Lower lobe of right lung (tissue), 2 donors: ENCODE measurements around the gene SDF4. TPM values are rescaled to one million over a fixed set of nuclear protein-coding genes. Genes with fewer than 3 reads are reported as not detected.

ENCODE experiments used
- ATAC-seq, 2 donors: fragments of 200-7000 bp; cut with Tn5 transposase; one replicate each; pipeline ENCODE4 v1.9.1; 2020 to 2022; ENCODE audit warnings: mild to moderate bottlenecking in 2 of 2, moderate library complexity in 2 of 2
- DNase-seq: peaks from one replicate; pipeline ENCODE4 v3.0.0-alpha.2; 2020
- H3K27ac ChIP-seq: fragments of 200-600 bp; one replicate; pipeline ENCODE4 v1.8.0; 2022
- H3K27me3 ChIP-seq: fragments of 200-600 bp; one replicate; pipeline ENCODE4 v1.8.0; 2022; ENCODE audit warnings: low read depth
- H3K36me3 ChIP-seq: fragments of 200-600 bp; one replicate; pipeline ENCODE4 v1.8.0; 2022; ENCODE audit warnings: mild to moderate bottlenecking
- H3K4me1 ChIP-seq: fragments of 200-600 bp; one replicate; pipeline ENCODE4 v1.8.0; 2022
- H3K4me3 ChIP-seq: fragments of 200-600 bp; one replicate; pipeline ENCODE4 v1.8.0; 2022; ENCODE audit warnings: mild to moderate bottlenecking
- H3K9me3 ChIP-seq: fragments of 200-600 bp; one replicate; pipeline ENCODE4 v1.8.0; 2022
- intact Hi-C: fragments of 100-400 bp; cut with DNase I; formaldehyde crosslinking; loops from one replicate; pipeline ENCODE4 v1.11.0; 2022
- total RNA-seq: library from RNA; stranded (reverse); fragmentation: NEBNext Ultra II Directional; extraction: Animal tissue kit (Norgen Biotek cat#: 25700); gene quantifications from one replicate; pipeline ENCODE4 v1.2.1, GENCODE V29; 2021
- TF ChIP-seq, protein P1 (sequence below): fragments of 200-600 bp; IDR thresholded peaks from one replicate; pipeline ENCODE4 v1.8.0; 2022; ENCODE audit warnings: antibody characterized with exemption, mild to moderate bottlenecking
- donor health status: DM: no; HTN: yes; CAD: no; lungs with severe emphysema.

SDF4 gene
- total RNA-seq, 1 donor from 2014 or later = 127 TPM

DNA sequence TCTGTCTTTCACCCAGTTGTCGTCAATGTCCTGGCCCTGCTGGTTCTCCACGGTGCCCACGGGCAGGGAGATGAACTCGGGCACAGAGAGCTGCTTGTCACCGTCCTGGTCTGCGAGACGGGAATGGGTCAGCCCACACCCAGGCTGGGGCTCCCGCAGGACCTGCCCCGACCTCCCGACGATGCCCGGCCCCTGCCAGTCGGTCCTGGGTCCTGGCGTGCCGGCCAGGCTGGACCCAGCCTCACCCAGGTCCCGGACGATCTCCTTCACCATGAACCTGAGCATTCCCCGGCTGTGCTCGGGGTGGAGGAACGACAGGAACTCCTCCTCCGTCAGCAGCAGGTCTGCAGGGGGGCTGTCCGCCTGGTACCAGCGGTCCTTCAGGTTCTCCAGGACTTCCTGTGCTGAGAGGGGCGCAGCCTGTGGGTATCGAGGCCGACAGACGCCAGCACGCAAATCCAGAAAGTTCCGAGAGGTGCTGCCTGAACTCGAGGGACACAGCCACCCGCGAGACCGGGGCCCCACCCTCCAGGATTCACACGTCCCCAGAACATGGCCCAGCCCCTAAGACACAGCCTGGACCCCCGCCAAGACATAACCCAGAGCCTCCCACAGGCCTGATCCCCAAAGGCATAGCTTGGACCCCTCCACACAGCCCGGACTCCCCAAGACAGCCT lies 13.1 kb downstream of the SDF4 start:
- no peaks in the 10 kb centered on the region for H3K27me3 ChIP-seq
- intact Hi-C loops = no loop called here
- peaks cover 15% of the 10 kb centered on the region for H3K4me1 ChIP-seq
- TF ChIP-seq, protein P1, sequence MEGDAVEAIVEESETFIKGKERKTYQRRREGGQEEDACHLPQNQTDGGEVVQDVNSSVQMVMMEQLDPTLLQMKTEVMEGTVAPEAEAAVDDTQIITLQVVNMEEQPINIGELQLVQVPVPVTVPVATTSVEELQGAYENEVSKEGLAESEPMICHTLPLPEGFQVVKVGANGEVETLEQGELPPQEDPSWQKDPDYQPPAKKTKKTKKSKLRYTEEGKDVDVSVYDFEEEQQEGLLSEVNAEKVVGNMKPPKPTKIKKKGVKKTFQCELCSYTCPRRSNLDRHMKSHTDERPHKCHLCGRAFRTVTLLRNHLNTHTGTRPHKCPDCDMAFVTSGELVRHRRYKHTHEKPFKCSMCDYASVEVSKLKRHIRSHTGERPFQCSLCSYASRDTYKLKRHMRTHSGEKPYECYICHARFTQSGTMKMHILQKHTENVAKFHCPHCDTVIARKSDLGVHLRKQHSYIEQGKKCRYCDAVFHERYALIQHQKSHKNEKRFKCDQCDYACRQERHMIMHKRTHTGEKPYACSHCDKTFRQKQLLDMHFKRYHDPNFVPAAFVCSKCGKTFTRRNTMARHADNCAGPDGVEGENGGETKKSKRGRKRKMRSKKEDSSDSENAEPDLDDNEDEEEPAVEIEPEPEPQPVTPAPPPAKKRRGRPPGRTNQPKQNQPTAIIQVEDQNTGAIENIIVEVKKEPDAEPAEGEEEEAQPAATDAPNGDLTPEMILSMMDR = no peak
- no peak overlapping the region for H3K4me3 ChIP-seq
- H3K36me3 ChIP-seq = peaks cover 76% of the 10 kb centered on the region
- H3K9me3 ChIP-seq = no peaks in the 10 kb centered on the region
- ATAC-seq = no peak
- H3K27ac ChIP-seq = no peak overlapping the region
- no peak for DNase-seq

DNA sequence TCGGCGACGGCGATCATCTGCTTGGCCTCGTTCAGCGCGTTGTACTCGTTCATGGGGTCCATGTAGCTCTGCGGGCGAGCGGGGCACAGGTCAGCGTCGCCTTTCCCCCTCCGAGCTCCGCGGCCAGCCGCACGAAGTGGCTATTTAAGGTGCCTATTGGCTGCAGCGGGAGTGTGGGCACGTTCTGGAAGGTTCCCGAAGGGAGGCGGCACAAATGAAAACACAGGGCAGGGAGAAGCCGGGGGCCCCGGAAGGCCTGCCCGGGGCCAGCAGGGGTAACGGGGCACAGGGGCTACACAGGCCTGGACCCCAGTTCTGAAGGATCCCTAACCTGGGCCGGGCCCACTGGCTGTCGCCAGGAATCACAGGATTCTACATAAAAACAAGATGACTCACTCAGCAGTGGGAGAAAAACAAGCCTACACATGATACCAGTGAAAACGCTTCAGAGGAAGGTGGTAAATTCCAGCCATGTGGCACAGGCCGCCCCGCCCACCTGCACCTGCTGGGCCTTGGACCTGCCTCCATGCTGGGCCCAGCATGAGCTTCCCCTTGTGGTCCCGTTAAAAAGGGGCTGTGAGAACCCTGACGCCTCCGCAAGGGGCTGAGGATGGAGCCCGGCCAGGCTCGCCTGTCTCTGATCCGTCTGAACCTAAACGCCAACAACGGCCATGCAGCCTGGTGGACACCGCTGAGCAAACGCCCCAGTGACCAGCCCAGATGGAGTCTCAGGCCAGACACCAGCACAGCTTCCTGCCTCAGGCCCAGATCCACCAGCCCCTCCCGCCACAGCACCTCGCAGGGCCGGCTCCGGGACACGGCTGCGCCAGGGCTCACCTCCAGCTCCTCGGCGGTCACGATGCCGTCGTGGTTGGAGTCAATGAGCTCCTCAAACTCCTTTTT lies 13.9 kb downstream of the SDF4 start:
- peaks cover 68% of the 10 kb centered on the region for H3K36me3 ChIP-seq
- H3K27ac ChIP-seq = no peak overlapping the region
- TF ChIP-seq, protein P1 = no peak
- no peak for ATAC-seq
- no peaks in the 10 kb centered on the region for H3K27me3 ChIP-seq
- H3K4me1 ChIP-seq = peaks cover 22% of the 10 kb centered on the region
- no peaks in the 10 kb centered on the region for H3K9me3 ChIP-seq
- no peak for DNase-seq
- no peak overlapping the region for H3K4me3 ChIP-seq
- intact Hi-C loops = no loop called here

DNA sequence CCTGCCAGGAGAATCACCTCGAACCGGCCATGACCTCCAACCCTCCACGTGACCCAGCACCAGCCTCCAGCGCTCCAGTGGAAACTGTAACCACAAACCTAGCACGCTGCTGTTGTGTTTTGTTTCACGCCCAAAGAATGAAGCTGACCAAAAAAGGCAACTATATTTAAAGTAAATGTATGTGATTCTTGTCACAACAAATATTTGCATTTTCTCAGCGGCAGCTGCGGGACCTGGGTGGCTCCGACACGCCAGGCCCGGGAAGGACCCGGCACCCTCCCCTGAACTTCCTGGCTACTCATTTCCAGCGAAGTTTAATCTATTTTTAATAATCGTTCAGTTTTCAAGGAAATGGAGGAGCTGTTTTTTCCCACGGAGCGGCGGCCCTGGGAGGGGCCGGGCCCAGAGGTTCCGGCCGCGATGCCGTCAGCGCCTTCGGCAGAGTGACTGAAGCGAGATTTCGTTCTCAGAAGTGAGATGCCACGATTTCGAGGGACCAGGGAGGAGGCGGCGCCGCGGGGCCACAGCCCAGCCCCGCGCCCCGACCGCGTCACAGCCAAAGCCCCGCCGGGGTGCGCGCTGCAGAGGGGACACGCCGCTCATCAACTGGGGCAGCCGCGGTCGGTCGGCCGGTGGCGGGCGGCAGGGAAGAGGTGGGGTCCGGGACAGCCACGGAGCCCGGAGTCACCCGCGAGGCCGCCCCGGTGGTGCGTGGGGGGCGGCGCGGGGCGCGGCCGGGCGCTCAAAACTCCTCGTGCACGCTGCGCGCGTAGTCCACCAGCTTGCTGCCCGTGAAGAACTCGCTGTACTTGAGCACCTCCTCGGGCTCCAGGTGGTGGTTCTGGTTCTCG lies 14.8 kb downstream of the SDF4 start:
- no peak for DNase-seq
- no peak for ATAC-seq
- Histone ChIP-seq H3K4me1 (peaks cover 22% of the 10 kb centered on the region), H3K4me3 (no peak overlapping the region), H3K27me3 (no peaks in the 10 kb centered on the region), H3K27ac (no peak overlapping the region), H3K36me3 (peaks cover 60% of the 10 kb centered on the region), H3K9me3 (no peaks in the 10 kb centered on the region)
- TF ChIP-seq, protein P1 = no peak
- intact Hi-C loops = no loop called here

DNA sequence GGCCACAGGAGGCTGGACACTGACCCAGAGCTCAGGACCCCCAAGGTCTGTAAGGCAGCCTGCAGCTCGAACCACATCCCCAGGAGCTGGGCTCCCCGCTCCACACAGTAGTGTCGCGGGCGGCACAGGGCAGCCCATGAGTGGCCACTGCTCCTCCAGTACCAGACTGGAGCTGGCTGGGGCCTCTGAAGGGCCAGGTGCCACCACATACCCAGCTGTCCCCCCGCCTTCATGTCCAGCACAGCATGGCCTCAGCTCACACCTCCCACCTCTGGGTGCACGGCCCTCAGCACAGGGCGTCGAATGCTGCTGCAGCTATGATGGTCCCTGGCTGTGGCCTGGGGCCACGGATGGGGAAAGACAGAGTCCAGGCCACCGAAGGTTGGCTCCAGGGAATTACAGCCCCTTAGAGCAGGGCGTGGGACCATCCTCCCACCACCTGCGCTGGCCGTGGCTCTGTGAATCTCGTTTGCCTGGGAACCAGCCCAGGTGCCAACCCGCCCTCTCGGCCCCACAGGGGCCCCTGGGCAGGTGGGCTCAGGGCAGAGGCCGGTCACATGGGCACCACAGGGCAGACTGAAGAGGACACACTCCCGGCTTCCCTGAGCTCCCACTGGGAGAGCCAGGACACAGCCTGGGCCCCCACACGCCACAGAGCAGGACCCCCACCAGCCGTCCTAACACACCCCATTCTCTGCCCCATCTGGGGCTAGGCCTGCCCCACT lies 15.8 kb downstream of the SDF4 start:
- ATAC-seq (no peak), DNase-seq (no peak)
- no peaks in the 10 kb centered on the region for H3K27me3 ChIP-seq
- intact Hi-C loops = no loop called here
- peaks cover 22% of the 10 kb centered on the region for H3K4me1 ChIP-seq
- no peak overlapping the region for H3K27ac ChIP-seq
- peaks cover 50% of the 10 kb centered on the region for H3K36me3 ChIP-seq
- no peaks in the 10 kb centered on the region for H3K9me3 ChIP-seq
- no peak overlapping the region for H3K4me3 ChIP-seq
- TF ChIP-seq, protein P1 = no peak
